ENCODE measurements around the gene TEX52. TPM values are rescaled to one million over a fixed set of nuclear protein-coding genes. Genes with fewer than 3 reads are reported as not detected.

TEX52 gene
- total and polyA plus RNA-seq, 2 experiments from 2014 or later = not detected

- TF ChIP-seq ZNF462 (CRISPR knock-in tag; IDR thresholded peaks at IDR 0.05) (no peak), REST (IDR thresholded peaks at IDR 0.05; ENCODE audit: unreplicated experiment) (no peak), JUNB (IDR thresholded peaks at IDR 0.05; ENCODE audit: unreplicated experiment) (no peak), NANOG (IDR thresholded peaks at IDR 0.05; ENCODE audit: borderline replicate concordance) (no peak), CREB1 (CRISPR knock-in tag; IDR thresholded peaks at IDR 0.05; ENCODE audit: low read depth) (no peak), EZH2 (IDR thresholded peaks at IDR 0.05; ENCODE audit: low read depth, unreplicated experiment) (no peak)
Measured at GRCh38 chr12:2879853-2880252, 23.0 kb upstream of the TEX52 start (continued).

Data from GM23338 (cell line).